ES-I3 (cell line): ENCODE data around the gene NME3.

Experiments used
- H3K36me3 ChIP-seq: 2 replicates; pipeline ENCODE4 v1.6.1; 2013; ENCODE audit warnings: mild to moderate bottlenecking, low read length, control low read depth, moderate library complexity; ENCODE audit not compliant: insufficient read depth
- H3K4me1 ChIP-seq: 2 replicates; pipeline ENCODE4 v1.6.1; 2013; ENCODE audit warnings: mild to moderate bottlenecking, control low read depth, low read length; ENCODE audit not compliant: insufficient read depth
- H3K9ac ChIP-seq: 2 replicates; pipeline ENCODE4 v1.6.1; 2013; ENCODE audit warnings: low read depth, mild to moderate bottlenecking, low read length, moderate library complexity
- H3K9me3 ChIP-seq: 2 replicates; pipeline ENCODE4 v1.6.1; 2013; ENCODE audit warnings: mild to moderate bottlenecking, low read length, moderate library complexity; ENCODE audit not compliant: control insufficient read depth, insufficient read depth

Gene NME3

DNA sequence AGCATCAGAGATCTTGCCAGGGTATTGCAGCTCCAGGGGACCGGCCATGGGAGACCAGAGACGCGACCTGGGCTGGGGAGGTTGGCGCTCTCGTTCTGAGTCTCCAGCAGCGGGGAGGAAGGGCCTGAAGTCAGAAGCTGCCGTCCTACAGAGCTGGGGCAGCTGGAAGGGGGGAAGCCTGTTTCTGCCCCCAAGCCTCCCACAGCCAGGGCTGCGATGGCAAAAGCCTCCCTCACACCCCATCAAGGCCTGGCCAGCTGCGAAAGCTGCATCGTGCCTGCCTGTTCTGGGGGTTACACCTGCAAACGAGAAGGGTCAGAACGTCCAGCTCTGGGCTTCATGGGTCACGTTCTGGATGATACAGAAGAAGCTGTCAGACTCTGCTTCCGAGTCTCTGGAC, 39.3 kb downstream of the NME3 start:
- H3K9ac ChIP-seq = no peak overlapping the region
- H3K9me3 ChIP-seq = no peaks in the 10 kb centered on the region
- H3K36me3 ChIP-seq = no peaks in the 10 kb centered on the region
- H3K4me1 ChIP-seq = no peaks in the 10 kb centered on the region

DNA sequence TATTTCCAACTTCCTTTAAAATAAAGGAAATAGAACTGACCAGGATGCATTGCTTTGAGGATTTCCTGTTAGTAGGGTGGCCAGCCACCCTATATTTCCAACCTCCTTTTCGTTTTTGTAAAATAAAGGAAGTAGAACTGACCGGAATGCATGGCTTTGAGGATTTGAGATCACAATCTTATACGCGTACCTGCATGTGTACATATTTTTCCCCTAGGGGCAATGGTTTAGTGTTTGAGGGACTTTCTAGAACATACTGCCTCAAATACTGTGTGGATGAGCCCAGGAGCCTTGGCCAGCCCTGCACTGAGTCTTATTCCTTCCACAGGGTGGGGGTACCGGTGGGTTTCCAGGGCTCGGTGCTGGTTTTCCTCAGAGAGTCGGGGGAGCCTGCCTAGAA, 39.7 kb downstream of the NME3 start:
- Histone ChIP-seq H3K36me3 (no peaks in the 10 kb centered on the region), H3K9me3 (no peaks in the 10 kb centered on the region), H3K9ac (no peak overlapping the region), H3K4me1 (no peaks in the 10 kb centered on the region)

DNA sequence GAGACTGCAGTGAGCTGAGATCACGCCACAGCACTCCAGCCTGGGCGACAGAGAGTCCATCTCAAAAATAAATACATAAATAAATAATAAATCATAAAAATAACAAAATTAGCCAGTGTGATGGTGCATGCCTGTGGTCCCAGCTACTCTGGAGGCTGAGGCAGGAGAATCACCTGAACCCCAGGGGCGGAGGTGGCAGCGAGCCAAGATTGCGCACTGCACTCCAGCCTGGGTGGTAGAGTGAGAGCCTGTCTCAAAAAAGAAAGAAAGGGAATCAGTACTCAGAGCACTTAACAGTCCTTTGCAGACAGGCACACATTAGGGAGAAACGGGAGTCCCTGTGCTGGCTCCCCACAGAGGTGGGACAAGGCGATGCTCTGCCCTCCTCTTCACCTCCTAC, 40.3 kb downstream of the NME3 start:
- Histone ChIP-seq H3K9ac (no peak overlapping the region), H3K4me1 (no peaks in the 10 kb centered on the region), H3K9me3 (no peaks in the 10 kb centered on the region), H3K36me3 (no peaks in the 10 kb centered on the region)

DNA sequence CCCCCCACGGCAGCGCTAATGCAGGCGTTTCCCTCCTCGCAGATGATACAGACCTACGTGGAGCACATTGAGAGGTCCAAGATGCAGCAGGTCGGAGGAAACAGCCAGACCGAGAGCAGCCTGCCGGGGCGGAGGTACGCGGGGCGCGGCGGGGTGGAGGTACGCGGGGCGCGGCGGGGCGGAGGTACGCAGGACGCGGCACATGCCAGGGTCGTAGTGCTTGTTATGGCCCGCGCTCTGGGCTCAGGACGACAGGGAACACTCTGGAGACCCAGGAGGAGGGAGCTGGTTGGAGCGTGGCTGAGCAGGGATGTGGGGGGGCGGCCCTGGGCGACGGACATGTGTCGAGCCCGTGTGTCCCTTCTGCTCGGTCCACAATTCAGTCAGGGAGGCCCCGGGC, 41.9 kb downstream of the NME3 start:
- Histone ChIP-seq H3K9ac (no peak overlapping the region), H3K4me1 (no peaks in the 10 kb centered on the region), H3K36me3 (no peaks in the 10 kb centered on the region), H3K9me3 (no peaks in the 10 kb centered on the region)

DNA sequence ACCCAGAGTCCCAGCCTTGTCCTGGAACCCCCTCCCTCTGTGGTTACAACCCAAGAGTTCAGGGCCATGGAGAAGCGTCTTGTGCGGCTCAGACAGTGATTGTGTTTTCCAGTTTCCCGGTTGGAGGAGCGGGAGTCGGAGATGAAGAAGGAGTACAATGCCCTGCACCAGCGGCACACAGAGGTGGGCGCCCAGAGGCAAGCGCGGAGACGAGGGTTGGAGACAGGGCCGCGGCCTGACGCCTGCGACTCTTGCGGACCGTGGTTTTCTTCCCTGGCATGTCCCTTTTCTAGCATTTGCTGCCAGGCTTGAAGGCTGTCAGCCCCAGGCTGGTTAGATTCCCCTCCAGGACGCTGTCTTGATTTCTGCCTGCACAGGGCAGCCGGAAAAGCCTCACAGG, 42.3 kb downstream of the NME3 start:
- H3K36me3 ChIP-seq = no peaks in the 10 kb centered on the region
- H3K4me1 ChIP-seq = no peaks in the 10 kb centered on the region
- no peaks in the 10 kb centered on the region for H3K9me3 ChIP-seq
- no peak overlapping the region for H3K9ac ChIP-seq

DNA sequence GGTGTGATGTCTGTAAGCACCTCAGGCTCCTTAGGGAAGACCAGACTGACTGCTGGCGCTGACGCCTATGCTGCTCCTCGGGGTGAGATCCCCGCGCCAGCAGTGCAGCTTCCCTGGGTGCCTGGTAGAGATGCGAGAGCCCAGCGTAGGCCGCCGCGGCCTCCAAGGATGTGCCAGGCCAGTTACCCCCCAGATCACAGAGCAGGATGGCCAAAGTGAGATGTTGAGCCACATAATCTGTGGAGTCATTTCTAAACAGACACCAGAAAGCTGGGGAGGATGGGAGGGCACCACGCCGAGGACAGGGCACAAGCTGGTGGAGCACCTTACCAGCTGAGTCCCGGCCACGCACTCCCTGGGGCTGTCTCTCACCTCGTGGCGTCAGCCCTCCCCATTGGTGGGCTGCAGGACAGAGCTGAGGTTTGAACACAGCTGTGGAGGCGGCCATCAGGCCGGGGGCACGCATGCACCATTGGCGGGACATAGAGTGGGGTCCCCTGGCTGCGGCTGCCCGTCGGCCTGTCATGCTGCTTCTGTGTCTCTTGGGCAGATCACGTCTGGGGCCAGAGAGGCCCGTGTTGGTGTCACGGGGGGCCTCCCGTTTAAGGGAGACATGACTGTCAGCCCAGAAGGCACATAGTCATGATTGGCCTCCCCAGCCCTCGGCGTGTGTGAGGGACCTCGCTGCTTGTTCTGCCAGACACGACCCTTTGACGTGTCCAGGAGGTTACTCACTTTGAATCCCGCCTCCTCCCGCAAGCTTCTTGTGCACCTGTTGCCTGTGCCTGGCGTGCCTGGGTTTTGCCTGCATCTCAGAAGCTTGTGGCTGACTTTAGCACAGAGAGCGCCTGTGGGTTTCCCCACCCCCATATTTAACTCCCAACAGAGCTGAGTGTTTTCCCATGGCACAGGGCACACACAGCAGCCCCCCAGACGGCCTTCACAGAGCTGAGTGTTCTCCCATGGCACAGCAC, 43.4 kb downstream of the NME3 start:
- Histone ChIP-seq H3K9ac (no peak overlapping the region), H3K36me3 (no peaks in the 10 kb centered on the region), H3K9me3 (no peaks in the 10 kb centered on the region), H3K4me1 (no peaks in the 10 kb centered on the region)

DNA sequence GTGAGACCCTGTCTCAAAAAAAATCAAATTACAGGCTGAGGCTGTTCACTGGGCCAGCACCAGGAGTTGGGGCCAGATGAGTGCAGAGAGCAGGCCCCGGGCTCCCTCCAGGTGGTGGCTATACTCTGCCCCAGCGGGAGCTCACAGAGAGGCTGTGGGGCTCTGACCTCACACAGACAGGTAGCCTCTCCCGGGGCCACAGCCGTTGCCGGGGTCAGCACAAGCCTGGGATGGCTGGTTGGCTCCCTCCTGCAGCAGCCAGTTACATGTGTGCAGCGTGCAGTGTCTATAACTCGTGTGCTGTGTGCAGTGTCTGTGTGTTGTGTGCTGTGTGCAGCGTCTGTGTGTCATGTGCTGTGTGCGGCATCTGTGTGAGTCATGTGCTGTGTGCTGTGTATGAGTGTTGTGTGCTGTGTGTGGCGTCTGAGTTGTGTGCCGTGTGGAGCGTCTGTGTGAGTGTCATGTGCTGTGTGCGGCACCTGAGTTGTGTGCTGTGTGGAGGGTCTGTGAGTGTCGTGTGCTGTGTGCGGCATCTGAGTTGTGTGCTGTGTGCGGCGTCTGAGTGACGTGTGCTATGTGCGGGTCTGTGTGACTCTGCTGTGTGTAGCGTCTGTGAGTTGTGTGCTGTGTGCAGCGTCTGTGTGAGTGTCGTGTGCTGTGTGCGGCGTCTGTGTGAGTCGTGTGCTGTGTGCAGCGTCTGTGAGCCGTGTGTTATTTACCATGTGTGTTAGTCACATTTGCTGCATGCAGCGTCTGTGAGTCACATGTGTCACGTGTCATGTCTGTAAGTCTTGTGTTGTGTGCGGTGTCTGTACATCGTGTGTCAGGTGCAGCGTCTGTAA, 44.5 kb downstream of the NME3 start:
- no peaks in the 10 kb centered on the region for H3K9me3 ChIP-seq
- no peaks in the 10 kb centered on the region for H3K4me1 ChIP-seq
- no peak overlapping the region for H3K9ac ChIP-seq
- no peaks in the 10 kb centered on the region for H3K36me3 ChIP-seq

DNA sequence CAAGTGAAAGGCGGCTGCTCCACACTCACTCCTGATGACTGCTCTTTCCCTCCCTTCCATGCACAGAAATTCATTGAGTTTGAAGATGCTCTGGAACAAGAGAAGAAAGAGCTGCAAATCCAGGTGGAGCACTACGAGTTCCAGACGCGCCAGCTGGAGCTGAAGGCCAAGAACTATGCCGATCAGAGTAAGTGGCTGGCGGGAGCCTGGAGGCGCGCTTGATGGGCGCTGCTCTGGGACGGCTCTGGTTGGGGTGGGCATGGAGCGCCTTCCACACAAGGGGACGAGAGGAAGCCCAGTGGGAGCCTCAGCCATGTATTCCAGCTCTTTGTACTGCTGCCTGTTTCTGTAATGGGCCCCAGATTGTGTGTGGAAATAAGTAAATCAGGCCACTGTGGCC, 46.9 kb downstream of the NME3 start:
- Histone ChIP-seq H3K4me1 (no peaks in the 10 kb centered on the region), H3K9ac (no peak overlapping the region), H3K9me3 (no peaks in the 10 kb centered on the region), H3K36me3 (no peaks in the 10 kb centered on the region)

DNA sequence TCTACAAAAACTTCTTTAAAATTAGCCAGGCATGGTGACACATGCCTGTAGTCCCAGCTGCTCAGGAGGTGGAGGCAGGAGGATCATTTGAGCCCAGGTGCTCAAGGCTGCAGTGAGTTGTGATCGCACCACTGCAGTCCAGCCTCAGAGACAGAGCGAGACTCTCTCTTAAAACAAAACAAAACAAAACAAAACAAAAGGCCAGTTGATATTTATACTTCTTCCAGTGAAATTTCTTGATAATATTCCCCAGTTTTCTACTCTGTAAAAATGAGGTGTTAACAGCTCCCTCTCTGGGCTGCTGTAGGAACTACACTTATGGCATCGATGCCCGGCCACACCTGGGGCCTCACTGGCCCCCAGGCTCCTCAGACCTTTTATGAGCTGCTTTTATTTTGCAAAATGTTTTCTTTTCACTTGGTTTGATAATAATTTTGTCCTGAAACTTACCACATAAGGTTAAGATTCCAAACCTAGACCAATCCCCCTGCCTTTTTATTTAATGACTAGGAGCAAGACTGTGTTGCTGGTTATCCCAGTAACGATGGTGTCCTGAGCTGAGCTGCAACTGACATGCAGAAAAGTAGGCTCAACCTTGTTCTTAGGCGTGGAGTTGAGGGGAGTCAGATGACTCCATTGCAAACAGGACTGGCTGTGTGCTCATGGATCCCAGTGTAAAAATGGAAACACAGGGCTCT, 47.7 kb downstream of the NME3 start:
- Histone ChIP-seq H3K36me3 (no peaks in the 10 kb centered on the region), H3K9me3 (no peaks in the 10 kb centered on the region), H3K4me1 (no peaks in the 10 kb centered on the region), H3K9ac (no peak overlapping the region)

DNA sequence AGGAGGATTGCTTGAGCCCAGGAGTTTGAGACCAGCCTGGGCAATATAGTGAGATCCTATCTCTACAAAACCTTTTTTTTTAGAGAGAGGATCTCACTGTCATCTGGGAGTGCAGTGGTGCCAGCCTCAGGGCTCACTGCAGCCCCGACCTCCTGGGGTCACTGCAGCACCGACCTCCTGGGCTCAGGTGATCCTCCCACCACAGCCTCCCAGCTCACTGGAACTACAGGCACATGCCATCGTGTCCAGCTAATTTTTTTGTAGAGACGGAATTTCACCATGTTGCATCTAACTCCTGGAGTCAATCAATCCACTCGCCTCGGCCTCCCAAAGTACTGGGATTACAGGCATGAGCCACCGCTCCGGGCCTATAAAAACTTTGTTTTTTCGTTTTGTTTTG, 50.0 kb downstream of the NME3 start:
- Histone ChIP-seq H3K4me1 (no peaks in the 10 kb centered on the region), H3K9ac (no peak overlapping the region), H3K9me3 (no peaks in the 10 kb centered on the region)

More for the DNA sequence above, 50.0 kb downstream of the NME3 start:
- no peaks in the 10 kb centered on the region for H3K36me3 ChIP-seq
